Left lung (tissue), 10 donors: ENCODE data around the gene WDR18. TPM values are rescaled to one million over a fixed set of nuclear protein-coding genes. Genes with fewer than 3 reads are reported as not detected.
A peak's percentile ranks its signal among the peaks of the same experiment; 100 is the strongest.
"Not testable (repeated sequence)": the region's sequence is repeated elsewhere in the genome, so short reads cannot be mapped to it uniquely, and the experiment has no call there.

ENCODE experiments used
- ATAC-seq: fragments of 200-7000 bp; cut with Tn5 transposase; one replicate; pipeline ENCODE4 v1.9.1; 2020; ENCODE audit warnings: moderate library complexity
- DNase-seq, 4 donors: peaks; one replicate each; pipeline ENCODE4 v3.0.0-alpha.2; 2013 to 2020
- H3K27ac ChIP-seq, 2 donors: fragments of 200-600 bp; sonication (generic) in 1 of 2; one replicate each; pipeline versions ENCODE4 v1.5.0 to v1.8.0; 2020 to 2021
- H3K27me3 ChIP-seq, 2 donors: fragments of 200-600 bp; sonication (generic) in 1 of 2; one replicate each; pipeline versions ENCODE4 v1.5.0 to v1.8.0; 2020 to 2021
- H3K36me3 ChIP-seq, 2 donors: fragments of 200-600 bp; sonication (generic) in 1 of 2; one replicate each; pipeline versions ENCODE4 v1.5.0 to v1.8.0; 2020 to 2021
- H3K4me1 ChIP-seq, 2 donors: fragments of 200-600 bp; one replicate each; pipeline ENCODE4 v1.8.0; 2021
- H3K4me3 ChIP-seq, 2 donors: fragments of 200-600 bp; sonication (generic) in 1 of 2; one replicate each; pipeline versions ENCODE4 v1.5.0 to v1.8.0; 2020 to 2021; ENCODE audit warnings: mild to moderate bottlenecking in 1 of 2
- H3K9me3 ChIP-seq, 2 donors: fragments of 200-600 bp; sonication (generic) in 1 of 2; one replicate each; pipeline versions ENCODE4 v1.5.0 to v1.8.0; 2020 to 2021
- intact Hi-C, 2 donors: fragments of 100-400 bp; cut with DNase I; formaldehyde crosslinking; loops; one replicate each; pipeline versions ENCODE4 v1.11.2 to v1.14.2; 2022
- polyA plus RNA-seq, 6 donors: library from polyadenylated mRNA; unstranded; fragments of 120-200 nt; gene quantifications; one replicate each; pipeline ENCODE4 v1.2.1, GENCODE V29; 2013; ENCODE audit not compliant: insufficient read length in 6 of 6
- total RNA-seq, 2 donors: library from RNA; stranded (reverse); fragmentation: NEBNext Ultra II Directional; extraction: Animal tissue kit (Norgen Biotek cat#: 25700); gene quantifications; one replicate each; pipeline ENCODE4 v1.2.1, GENCODE V29; 2021
- TF ChIP-seq, protein P1 (sequence below), 2 donors: fragments of 200-600 bp; sonication (generic) in 1 of 2; IDR thresholded peaks; one replicate each; pipeline versions ENCODE4 v1.5.0 to v1.8.0; 2021; ENCODE audit warnings: antibody characterized with exemption in 2 of 2
- donor health status: DM: no; HTN: yes; CAD: no.
- donor health status: DM: no; HTN: no; CAD: no.

Gene WDR18
- total and polyA plus RNA-seq, 8 donors = 26.6 to 40.7 (median 35.4) TPM

DNA sequence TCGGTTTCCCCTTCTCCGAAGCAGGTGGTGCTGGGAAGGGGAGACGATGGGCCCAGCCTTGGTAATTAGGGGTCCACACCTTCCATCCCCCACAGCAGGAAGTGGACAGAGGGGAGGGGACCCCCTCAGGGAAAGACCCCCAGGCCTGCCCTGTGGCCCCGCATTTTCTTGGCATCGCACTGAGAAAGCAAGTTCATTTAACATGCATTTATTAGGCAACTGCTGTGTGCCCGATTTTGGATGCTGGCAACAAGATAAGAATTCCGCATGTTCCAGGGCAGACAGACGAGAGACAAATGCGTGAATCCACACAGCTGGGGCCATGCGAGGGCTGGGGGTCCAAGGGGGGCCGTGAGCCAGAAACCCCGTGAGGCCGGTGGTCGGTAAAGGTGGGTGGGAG is 29.9 kb upstream of the WDR18 start:
- no peaks in the 10 kb centered on the region for H3K9me3 ChIP-seq
- peaks cover 0 to 8% of the 10 kb centered on the region in 2 donors for H3K36me3 ChIP-seq
- no peaks in the 10 kb centered on the region for H3K27me3 ChIP-seq
- H3K27ac ChIP-seq = no peak overlapping the region
- TF ChIP-seq, protein P1, sequence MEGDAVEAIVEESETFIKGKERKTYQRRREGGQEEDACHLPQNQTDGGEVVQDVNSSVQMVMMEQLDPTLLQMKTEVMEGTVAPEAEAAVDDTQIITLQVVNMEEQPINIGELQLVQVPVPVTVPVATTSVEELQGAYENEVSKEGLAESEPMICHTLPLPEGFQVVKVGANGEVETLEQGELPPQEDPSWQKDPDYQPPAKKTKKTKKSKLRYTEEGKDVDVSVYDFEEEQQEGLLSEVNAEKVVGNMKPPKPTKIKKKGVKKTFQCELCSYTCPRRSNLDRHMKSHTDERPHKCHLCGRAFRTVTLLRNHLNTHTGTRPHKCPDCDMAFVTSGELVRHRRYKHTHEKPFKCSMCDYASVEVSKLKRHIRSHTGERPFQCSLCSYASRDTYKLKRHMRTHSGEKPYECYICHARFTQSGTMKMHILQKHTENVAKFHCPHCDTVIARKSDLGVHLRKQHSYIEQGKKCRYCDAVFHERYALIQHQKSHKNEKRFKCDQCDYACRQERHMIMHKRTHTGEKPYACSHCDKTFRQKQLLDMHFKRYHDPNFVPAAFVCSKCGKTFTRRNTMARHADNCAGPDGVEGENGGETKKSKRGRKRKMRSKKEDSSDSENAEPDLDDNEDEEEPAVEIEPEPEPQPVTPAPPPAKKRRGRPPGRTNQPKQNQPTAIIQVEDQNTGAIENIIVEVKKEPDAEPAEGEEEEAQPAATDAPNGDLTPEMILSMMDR (IDR thresholded peaks at IDR 0.05) = no peak
- DNase-seq = no peak
- no peak overlapping the region for H3K4me3 ChIP-seq
- H3K4me1 ChIP-seq = peaks cover 11 to 37% of the 10 kb centered on the region in 2 donors
- intact Hi-C loops = no loop called here
- ATAC-seq = no peak

DNA sequence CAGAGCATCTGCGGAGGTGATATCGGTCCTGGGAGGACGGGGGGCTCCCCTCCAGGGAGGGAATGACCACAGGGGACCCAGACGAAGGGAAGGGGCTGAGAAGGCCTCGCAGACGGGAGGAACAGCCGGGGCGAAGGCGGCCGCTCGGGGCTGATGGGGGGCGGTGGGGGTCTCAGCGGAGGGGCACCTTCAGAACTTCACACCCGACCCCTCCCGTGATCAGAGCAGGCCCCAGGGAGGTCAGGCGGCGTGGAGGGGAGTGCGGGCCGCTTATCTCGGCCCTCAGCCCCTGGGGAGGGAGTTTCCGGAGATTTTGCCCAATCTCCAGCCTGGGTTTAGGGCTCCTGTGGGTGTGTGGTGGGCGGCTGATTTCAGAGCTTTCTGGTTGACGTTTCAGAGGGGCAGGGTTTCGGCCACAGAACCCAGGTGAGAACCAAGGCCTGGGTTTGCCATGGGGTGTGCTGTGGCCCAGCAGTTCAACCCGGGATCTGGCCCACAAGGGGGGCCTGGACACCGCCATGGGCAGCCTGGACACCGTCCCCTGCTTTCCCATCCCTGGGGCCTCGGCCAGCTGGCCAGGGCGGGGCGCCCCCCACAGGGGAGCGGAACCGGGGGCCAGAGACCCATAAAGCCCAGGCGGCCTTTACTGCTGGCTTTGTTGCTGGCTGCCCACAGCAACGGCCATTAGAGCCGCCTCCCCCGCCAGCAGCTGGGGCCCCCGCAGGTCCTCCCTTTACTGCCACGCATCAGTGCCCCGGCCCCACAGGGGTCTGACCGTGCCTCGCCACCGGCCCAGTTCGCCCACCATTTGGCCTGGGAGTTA is 29.3 kb upstream of the WDR18 start:
- intact Hi-C loops = no loop called here
- no peak overlapping the region for H3K4me3 ChIP-seq
- H3K27me3 ChIP-seq = no peaks in the 10 kb centered on the region
- peaks cover 11 to 37% of the 10 kb centered on the region in 2 donors for H3K4me1 ChIP-seq
- peak in 1 of 4 donors; percentile 69 for DNase-seq
- H3K9me3 ChIP-seq = no peaks in the 10 kb centered on the region
- no peak overlapping the region for H3K27ac ChIP-seq
- H3K36me3 ChIP-seq = peaks cover 0 to 14% of the 10 kb centered on the region in 2 donors
- no peak for ATAC-seq
- TF ChIP-seq, protein P1 (IDR thresholded peaks at IDR 0.05) = no peak

DNA sequence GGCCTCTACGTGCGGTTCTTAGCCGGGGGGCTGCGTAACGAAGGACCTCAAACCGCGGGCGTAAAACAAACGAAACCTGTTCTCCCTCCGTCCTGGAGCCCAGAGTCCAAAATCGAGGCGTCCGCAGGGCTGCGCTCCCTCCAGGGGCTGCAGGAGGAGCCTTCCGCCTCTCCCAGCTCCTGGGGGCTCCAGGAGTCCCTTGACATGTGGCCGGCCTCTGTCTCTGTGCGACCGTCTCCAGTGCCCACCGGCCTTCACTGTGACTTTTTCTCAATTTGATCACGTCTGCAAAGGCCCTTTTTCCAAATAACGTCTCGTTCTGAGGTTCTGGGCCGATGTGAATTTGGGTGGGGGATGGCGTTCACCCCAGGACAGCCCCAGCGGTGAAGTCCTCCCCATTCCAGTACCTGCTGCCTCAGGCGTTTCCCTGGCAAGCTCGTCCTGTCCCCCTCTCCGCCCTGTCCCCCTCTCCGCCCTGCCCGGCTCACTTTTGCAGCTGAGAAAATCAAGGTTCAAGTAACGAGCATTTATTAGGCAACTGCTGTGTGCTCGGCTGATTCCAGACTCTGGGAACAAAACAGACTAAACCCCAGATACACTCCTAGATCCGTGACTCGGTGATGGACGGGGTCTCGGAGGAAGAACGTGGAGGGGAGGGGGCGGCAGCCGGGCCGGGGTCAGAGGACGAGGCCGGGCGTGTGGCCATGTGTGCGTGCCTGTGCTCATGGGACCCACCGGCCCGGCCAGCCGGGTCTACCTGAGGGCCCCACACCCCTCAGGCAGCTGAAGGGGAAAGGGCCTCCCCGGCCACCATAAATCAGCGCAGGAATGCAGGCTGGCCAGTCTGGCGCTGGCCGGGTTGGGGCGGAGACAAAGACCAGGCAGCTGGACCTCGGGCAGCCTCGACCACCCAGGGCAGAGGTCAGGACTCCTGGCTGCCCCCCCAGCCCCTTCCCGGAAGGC is 28.1 kb upstream of the WDR18 start:
- no peaks in the 10 kb centered on the region for H3K27me3 ChIP-seq
- H3K36me3 ChIP-seq = peaks cover 0 to 26% of the 10 kb centered on the region in 2 donors
- DNase-seq = peak in 2 of 4 donors; percentile 54 to 70
- intact Hi-C loops = no loop called here
- H3K9me3 ChIP-seq = no peaks in the 10 kb centered on the region
- peaks cover 11 to 37% of the 10 kb centered on the region in 2 donors for H3K4me1 ChIP-seq
- no peak overlapping the region for H3K27ac ChIP-seq
- no peak overlapping the region for H3K4me3 ChIP-seq
- ATAC-seq = peak; percentile 13
- TF ChIP-seq, protein P1 (IDR thresholded peaks at IDR 0.05) = no peak

DNA sequence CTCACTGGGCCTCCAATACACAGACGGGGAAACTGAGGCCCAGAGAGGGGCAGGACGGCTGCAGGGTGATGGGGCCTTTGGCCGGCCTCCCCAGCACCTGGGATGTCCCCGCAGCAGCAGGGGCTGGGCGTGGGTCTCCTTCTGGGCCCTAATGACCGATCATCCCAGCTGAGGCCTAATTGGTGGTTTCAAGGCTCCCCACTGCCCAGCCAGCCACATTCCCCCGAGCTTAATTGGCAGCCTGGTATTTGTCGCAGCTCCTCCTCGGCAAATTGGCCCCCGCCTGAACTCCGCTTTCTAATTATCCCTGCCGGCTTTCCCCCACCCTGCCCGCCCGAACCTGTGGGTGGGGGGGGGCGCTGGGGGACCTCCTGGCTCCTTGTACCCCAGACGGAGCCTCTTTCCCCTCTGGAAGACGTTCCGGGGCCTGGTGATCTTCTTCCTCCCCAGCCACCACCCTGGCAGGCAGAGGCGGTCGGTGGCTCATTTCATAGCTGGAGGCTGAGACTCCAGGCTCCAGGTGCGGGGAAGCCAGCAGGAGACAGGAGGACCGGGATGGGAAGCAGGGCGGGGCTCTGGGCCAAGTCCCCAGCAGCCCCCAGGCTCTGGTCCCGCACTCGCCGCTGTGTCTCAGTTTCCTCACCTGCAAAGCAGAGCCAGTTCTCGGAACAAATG is 27.2 kb upstream of the WDR18 start:
- H3K27ac ChIP-seq = no peak overlapping the region

DNA sequence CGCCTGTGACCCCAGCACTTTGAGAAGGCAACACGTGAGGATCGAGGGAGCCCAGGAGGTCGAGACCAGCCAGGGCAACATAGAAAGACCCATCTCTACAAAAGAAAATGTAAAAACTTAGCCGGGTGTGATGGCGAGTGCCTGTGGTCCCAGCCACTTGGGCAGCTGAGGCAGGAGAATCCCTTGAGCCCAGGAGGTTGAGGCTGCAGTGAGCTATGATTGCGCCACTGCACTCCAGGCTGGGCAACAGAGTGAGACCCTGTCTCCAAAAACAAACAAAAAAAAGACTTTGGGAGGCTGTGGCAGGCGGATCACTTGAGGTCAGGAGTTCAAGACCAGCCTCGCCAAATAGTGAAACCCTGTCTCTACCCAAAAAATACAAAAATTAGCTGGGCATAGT is 26.6 kb upstream of the WDR18 start:
- intact Hi-C loops, DNase-seq, ATAC-seq, H3K9me3 ChIP-seq, H3K27ac ChIP-seq, H3K4me3 ChIP-seq, H3K27me3 ChIP-seq: not testable (repeated sequence)
- Histone ChIP-seq H3K4me1 (peaks cover 8 to 24% of the 10 kb centered on the region in 2 donors), H3K36me3 (peaks cover 0 to 31% of the 10 kb centered on the region in 2 donors)

More for the DNA sequence above, 27.2 kb upstream of the WDR18 start:
- Histone ChIP-seq H3K9me3 (no peaks in the 10 kb centered on the region), H3K4me1 (peaks cover 11 to 30% of the 10 kb centered on the region in 2 donors), H3K27me3 (no peaks in the 10 kb centered on the region), H3K36me3 (peaks cover 0 to 31% of the 10 kb centered on the region in 2 donors), H3K4me3 (no peak overlapping the region)
- DNase-seq = peak in 1 of 4 donors; percentile 49
- ATAC-seq = peak; percentile 14
- TF ChIP-seq, protein P1 (IDR thresholded peaks at IDR 0.05) = no peak
- intact Hi-C loops = no loop called here
